NCI-H2107 treated with DMSO at 0.1 percent for 48 hours (cell line): Measurements from ENCODE around the gene DNAH14.
A peak's percentile ranks its signal among the peaks of the same experiment; 100 is the strongest.
"Not testable (repeated sequence)": the region's sequence is repeated elsewhere in the genome, so short reads cannot be mapped to it uniquely, and the experiment has no call there.

Source experiments
- DNase-seq: peaks from one replicate; lab custom pipeline; 2025; ENCODE audit not compliant: unreplicated experiment; lab: John Stamatoyannopoulos, UW

DNAH14 gene

GRCh38 chr1:225335098-225335778 lies 405.8 kb downstream of the DNAH14 start:
- not testable (repeated sequence) for DNase-seq

- no peak for DNase-seq
These were observed 409.1 kb downstream of the DNAH14 start for GRCh38 chr1:225338545-225338944.

- DNase-seq, result no peak
These were observed 412.2 kb downstream of the DNAH14 start for GRCh38 chr1:225341642-225342041.

GRCh38 chr1:225342695-225343094 lies 413.2 kb downstream of the DNAH14 start:
- no peak for DNase-seq

- peak; percentile 20 for DNase-seq
These were observed 414.1 kb downstream of the DNAH14 start for GRCh38 chr1:225343618-225344017.

GRCh38 chr1:225347123-225347683 lies 417.7 kb downstream of the DNAH14 start:
- DNase-seq, result no peak

- DNase-seq, result no peak
These were observed 418.9 kb downstream of the DNAH14 start for GRCh38 chr1:225348400-225348799.

- DNase-seq, result no peak
These were observed 420.4 kb downstream of the DNAH14 start for GRCh38 chr1:225349826-225350225.

- DNase-seq, result no peak
These were observed 421.4 kb downstream of the DNAH14 start for GRCh38 chr1:225350872-225351271.

- DNase-seq, result no peak
These were observed 425.4 kb downstream of the DNAH14 start for GRCh38 chr1:225354906-225355305.

- no peak for DNase-seq
These were observed 426.4 kb downstream of the DNAH14 start for GRCh38 chr1:225355863-225356262.

GRCh38 chr1:225360119-225360518 lies 430.6 kb downstream of the DNAH14 start:
- DNase-seq, result no peak

- no peak for DNase-seq
These were observed 431.7 kb downstream of the DNAH14 start for GRCh38 chr1:225361176-225361575.

GRCh38 chr1:225362805-225363204 lies 433.3 kb downstream of the DNAH14 start:
- no peak for DNase-seq

GRCh38 chr1:225364439-225364838 lies 435.0 kb downstream of the DNAH14 start:
- no peak for DNase-seq

- no peak for DNase-seq
These were observed 436.5 kb downstream of the DNAH14 start for GRCh38 chr1:225366018-225366417.

- no peak for DNase-seq
These were observed 437.1 kb downstream of the DNAH14 start for GRCh38 chr1:225366552-225366951.

GRCh38 chr1:225368036-225368552 lies 438.6 kb downstream of the DNAH14 start:
- no peak for DNase-seq

GRCh38 chr1:225371366-225372010 lies 442.0 kb downstream of the DNAH14 start:
- no peak for DNase-seq

- no peak for DNase-seq
These were observed 443.7 kb downstream of the DNAH14 start for GRCh38 chr1:225373155-225373554.

GRCh38 chr1:225374996-225375395 lies 445.5 kb downstream of the DNAH14 start:
- no peak for DNase-seq

- peak; percentile 43 for DNase-seq
These were observed 449.4 kb downstream of the DNAH14 start for GRCh38 chr1:225378880-225379279.
